NCI-H2081 (cell line): ENCODE data around the gene EPGN.

Experiments
- DNase-seq, 2 experiments: peaks; one replicate each; lab custom pipeline; 2025; lab: John Stamatoyannopoulos, UW

EPGN gene

GRCh38 chr4:74311696-74312313, 3.5 kb downstream of the EPGN start:
- DNase-seq: peak; percentile 29 to 52

- no peak for DNase-seq
These were observed 6.1 kb downstream of the EPGN start for GRCh38 chr4:74314329-74314728.

- DNase-seq: no peak
These were observed 6.7 kb downstream of the EPGN start for GRCh38 chr4:74314944-74315343.

- no peak for DNase-seq
These were observed 7.1 kb downstream of the EPGN start for GRCh38 chr4:74315376-74315775.

- DNase-seq: no peak
These were observed 8.1 kb downstream of the EPGN start for GRCh38 chr4:74316397-74316796.

DNA sequence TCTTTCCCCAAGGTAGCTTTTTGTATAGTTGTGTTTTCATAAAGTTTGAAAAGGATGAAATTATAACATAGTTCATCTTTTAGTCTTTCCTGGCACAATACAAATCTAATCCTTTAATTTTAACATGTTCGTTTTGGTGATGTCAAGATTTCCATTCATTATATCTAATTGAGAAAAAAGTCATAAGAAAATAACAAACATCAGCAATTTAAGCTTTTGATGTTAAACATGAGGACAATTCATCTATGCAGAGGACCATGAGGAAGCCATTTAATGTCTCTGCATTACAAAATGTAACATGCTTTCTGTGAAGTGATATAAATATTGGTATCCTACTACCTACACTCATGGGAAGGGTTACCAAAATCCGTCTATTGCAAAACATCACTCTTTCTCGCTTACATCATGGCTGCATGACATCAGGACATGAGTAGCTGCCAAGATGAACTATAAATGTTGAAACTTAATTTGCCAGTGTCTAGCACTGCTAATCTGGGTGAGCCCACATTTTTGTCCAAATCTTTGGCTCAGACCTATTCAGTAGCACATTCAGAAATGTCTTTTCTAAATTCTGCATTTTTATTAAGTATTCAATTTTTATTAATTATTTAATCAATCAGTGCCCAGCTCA, 9.5 kb downstream of the EPGN start:
- no peak for DNase-seq

- no peak for DNase-seq
These were observed 10.0 kb downstream of the EPGN start for GRCh38 chr4:74318276-74318675.

DNA sequence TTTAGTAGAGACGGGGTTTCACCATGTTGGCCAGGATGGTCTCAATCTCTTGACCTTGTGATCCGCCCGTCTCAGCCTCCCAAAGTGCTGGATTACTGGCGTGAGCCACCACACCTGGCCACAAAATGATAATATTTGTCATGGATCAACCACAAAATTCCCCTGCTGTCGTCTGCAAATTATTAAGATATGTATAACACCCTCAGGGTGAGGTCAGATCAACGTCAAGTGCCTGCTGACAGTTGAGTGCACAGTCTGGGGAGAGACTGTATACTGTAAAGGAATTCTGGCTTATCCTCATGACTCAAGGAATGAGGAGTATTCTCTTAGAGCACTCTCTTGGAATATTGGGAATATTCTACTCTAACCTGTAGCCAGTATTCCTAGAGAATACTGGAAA, 11.2 kb downstream of the EPGN start:
- DNase-seq: no peak

DNA sequence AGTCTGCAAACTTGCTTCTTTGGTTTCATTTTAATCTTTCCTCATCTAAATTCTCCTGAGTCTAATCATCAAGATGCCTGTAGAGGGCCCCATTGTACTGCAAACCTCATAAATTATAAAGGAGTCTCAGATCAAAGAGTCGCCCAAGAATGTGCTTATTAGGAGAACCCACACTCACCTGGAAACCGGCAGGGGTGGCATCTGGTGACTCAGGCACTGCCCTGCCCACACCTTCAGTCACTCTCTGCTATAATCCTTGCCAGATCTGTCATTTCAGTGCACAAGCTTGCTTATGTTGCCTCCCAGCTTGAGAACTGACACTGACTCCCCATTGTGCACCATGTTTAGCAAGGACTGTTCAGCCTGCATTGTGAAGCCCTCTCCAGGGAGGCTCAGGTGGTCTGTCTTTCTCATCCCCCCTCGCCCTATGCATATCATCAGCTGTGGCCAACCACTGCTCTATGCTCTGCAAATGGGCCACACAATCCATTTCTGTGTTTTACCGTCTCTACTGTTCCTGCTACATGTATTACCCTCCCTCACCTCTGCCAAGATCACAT, 12.4 kb downstream of the EPGN start:
- peak; percentile 23 to 35 for DNase-seq

DNA sequence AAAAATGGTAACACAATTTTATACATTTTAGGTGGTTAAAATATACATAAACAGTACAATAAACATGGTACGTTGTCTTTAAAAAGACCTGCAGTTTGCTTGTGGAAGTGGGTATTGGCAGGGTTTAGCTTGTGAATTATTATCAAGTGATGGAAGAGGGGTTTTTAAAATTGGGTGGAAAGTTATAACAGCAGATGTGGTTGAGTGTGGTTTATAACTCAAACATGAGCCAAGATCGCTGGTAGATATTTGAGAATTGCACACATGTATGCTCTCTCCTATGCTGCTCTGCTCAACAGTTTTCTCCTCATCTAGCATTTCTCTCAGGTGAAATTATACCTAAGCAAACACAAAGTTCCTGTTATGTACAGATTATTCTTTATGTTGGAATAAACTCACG, 14.0 kb downstream of the EPGN start:
- no peak for DNase-seq

GRCh38 chr4:74323663-74324062, 15.4 kb downstream of the EPGN start:
- no peak for DNase-seq

GRCh38 chr4:74324262-74324661, 16.0 kb downstream of the EPGN start:
- no peak for DNase-seq

DNA sequence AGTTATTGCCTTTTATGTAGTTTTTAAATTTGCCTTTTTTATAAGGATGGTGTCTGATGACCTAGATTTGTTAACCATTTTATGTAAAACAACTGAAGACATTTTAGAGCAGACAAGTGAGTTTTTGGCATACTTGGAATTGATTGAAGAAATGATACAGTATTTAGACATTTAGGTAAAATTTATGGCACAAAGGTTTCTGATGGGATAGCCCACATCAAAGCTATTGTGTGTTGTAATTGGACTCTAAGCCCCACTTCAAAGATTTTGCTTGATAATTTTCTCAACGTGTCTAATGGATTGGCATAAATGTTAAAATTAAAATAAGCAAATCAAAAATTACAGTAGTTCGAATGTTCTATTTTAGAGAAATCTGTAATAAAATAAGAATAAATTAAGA, 17.6 kb downstream of the EPGN start:
- DNase-seq: no peak

DNA sequence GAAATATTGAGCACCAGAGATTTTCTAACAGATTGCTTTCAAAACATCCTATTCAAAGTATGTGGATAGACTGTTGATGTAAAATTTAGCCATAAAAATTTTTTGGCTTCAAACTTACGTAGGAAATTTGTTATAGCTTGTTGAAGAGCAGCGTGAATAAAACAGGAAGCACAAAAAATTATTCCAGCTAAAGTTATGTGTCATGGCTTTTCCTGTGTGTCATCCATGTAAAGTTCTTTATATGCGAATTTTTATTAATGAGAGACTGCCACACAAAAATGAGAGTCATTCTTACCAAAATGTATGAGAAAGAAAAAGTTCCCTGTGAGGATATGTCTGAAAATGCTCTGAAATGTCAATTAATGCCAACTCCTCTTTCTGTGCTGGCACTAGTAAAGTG, 19.5 kb downstream of the EPGN start:
- no peak for DNase-seq

DNA sequence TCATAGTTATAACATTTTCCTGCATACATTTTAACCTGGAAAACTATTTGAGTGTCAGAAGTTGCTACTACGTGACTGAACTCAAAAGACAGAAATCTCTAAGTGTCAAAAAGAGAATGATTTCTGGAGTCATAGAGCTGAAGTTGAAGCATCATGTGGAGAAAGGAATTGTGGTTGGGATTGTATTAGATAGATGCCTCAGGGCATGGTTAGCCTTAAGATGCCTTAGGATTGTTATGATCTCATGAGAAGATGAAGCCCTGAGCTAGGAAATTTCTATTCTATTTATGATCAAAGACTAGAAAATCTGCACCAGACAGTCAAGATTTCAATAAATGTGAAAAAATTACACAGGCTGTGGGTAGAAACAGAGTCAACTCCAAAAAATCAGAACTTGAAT, 20.2 kb downstream of the EPGN start:
- no peak for DNase-seq

DNA sequence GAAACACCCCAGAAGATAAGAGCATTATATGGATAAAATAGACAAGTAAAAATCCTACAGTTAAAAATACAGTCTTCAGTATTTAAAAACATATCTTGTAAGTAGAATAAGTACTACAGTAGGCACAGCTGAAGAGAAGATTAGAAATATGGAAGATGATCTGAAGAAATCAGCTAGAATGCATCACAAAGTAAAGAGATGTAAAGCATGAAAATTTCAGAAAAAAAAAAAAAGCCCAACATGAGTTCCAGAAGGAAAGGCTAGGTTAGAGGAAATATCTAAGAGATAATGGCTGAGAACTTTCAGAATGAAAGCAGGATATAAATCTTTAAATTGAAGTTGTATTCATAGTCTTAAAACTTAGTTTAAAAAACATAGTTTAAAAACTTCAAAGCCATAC, 21.0 kb downstream of the EPGN start:
- no peak for DNase-seq

GRCh38 chr4:74330295-74330750, 22.1 kb downstream of the EPGN start:
- no peak for DNase-seq

DNA sequence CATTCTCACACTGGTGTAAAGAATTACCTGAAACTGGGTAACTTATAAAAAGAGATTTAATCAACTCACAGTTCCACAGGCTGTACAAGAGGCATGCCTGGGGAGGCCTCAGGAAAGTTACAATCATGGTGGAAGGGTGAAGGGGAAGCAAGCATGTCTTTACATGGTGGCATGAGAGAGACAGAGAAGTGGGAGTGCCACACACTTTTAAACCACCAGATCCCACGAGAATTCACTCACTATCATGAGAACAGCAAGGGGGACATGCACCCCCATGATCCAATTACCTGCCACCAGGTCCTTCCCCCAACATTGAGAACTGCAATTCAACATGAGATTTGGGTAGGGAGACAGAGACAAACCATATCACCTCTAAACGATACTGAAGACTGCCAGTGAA, 23.0 kb downstream of the EPGN start:
- no peak for DNase-seq

DNA sequence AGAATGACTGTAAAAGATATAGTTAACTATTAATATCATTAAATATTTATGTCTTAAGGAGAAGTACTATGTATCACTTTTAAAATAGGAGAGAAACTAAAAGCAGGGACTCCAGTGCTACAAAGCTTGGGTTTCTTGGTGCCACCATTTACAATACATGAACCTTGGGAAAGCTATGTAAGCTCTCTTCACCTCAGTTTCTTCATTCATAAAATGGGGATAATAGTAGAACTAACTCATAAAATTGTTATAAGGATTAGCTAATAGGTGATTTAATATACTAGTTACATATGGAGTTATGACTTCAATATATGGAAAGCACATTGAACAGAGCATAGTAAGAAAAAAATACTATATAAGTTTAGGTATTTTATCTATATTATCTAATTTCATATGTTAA, 23.7 kb downstream of the EPGN start:
- no peak for DNase-seq

- DNase-seq: no peak
These were observed 26.4 kb downstream of the EPGN start for GRCh38 chr4:74334636-74335035.

DNA sequence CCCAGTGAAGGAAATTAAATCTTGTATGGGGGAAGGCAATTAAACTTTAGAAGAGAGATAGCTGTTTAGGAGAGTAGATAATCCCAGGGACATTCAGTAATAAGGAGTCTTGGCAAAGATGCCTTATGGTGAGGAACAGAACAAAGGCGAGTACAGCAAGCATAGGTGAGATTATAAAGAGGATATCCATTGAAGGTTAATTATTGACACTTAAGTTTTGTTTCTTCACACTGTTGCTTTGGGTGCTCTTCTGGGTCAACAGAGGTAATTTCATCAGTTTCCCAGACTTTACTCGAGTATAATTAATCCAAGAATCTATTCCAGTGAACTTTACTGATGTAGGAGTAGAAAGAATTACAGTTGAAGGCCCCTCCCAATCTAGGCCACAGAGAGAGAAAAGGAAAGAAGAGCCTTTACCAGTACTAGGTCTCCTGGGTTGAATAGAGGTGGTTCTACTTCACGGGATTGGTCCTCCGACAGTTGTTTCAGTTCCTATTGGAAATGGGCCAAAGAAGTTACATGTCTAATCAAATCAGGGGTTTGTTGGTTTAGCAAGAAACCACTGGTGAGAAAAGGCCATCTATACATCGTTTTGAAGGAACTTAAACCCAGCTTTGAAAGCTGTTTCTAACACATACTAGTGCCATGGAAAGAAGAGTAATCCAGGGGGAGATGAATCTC, 27.2 kb downstream of the EPGN start:
- DNase-seq: no peak

DNA sequence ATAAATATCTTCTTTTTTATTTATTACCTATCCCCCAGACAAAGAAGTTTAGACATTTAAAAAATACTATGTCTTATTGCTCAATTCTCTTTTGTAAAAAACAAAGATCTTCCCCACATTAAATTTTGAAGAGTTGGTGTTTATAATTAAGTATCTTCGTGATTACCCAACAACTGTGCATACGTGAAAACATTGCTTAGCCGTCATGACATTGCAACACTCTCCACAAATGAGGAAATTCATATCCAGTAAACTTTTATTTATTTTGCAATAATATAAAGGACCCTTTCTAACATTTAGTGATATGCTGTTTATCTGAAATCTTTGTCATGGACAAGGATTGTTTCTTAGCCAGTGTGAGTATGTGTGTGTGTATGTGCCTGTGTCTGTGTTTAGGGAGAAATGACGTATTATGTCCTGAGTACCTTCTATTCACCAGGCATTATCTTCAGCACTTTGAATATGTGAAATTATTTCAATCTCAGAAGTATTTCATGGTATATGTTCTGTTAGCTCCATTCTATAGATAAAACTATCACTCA, 30.6 kb downstream of the EPGN start:
- no peak for DNase-seq

DNA sequence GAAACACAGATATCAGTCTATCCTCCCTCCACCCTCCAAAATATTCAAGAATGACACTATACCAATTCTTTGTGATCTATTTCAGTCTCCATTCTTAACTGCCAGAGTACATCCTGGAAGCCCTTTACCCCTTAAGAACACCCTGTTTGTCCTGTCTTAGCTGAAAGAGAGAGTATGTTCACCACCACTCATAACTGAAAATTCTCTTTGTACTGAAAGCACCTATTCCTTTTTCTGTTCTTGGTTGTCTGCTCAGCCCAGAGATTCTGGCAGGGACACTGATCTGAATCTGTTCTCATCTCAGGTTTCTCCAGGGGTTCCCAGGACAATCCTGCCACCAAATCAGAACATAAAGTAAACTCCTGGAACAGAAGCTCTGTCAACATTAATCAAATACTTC, 31.2 kb downstream of the EPGN start:
- DNase-seq: no peak
